HL-60/S4 treated with retinoic acid at 250 ng/mL for 4 days and 3 days (cell line): ENCODE data around the gene CCDC85C.

Experiments used
- in situ Hi-C: fragments of 300-500 bp; cut with MboI; formaldehyde crosslinking; loops from 2 replicates; pipeline ENCODE4 v1.7.0; 2022; ENCODE audit warnings: low sequenced_read_pairs

The CCDC85C gene

DNA sequence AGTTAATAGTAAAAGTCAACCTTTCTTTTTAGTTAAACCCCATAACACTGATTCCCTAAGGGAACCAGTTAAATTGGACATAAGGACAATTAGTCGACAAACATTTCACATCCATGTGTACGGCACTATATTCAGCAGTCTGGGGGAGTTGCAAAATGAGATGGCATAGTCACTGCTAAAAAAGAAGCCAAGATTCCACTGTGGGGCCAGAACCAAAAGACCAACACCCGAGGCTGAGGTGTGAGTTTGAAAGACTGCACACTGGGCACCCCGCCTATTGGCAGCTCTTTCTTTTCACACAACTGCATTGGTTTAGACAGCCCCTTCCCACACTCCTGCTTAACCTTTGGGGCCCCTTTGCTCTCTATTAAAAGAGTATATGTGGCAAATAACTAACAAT, 140.0 kb downstream of the CCDC85C start:
- in situ Hi-C loops: no loop called here

DNA sequence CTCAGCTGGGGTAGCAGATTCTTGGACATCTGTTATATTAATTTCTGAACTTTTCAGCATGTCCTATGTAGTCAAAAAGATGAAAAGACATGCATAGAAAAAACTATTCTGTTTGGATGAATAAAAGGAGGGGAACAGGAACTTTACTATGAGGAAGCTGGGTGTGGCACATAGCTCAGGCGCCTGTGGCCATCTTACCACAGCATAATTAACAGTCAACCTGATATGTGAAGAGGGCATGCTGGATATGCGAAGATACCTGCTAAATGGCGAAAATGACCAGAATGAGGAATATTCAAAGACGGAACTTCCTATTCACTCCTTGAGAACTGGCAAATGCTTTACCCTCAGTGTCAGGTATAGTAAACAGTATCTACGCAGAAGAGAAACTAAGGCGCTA, 141.8 kb downstream of the CCDC85C start:
- in situ Hi-C loops: no loop called here

DNA sequence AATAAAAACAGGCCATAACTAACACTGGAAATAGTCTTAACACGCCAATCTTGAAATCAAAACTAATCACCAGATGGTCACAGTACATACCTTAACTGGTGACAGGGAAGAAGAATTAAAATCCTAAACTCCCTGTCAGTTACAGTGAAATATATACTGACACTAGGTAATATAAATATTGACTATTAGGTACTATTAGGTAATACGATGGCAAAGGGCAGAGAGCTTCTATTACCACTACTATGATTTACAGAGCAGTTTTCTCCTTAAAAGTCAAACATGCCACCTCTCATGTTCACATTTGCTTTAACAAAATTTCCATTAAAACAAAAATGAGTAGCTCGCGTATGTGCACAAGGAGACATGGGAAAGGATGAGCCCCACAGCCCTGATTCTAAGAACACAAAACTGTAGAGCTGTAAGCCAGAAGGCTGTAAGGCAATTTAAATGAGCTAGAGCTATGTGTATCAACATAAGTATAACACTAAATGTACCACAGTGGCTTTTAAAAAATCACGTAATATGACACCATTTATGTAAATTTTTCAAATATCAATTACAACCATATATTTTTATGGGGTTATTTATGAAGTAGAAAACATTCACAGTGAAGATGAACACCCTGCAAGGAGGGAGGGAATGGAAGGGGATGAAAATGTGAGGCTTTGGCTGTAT, 142.5 kb downstream of the CCDC85C start:
- in situ Hi-C loops: no loop called here

DNA sequence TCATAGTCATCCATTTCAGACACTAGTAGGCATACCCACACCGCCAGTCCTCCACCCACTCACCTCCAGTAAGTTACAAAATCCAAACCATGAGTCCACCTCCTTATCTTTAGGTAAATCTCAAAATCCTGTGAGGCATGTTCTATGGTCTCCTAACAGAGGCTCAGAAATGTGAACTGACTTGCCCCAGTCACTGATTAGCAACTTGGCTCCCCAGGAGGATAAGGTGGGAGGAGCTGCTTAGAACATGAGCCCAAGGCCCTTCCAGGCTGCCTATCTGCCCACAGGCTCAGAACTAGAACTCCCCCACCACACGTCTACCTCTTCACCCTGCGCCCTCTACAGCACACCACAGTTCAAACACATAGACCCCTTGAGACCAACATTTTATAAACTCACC, 143.2 kb downstream of the CCDC85C start:
- in situ Hi-C loops: no loop called here

DNA sequence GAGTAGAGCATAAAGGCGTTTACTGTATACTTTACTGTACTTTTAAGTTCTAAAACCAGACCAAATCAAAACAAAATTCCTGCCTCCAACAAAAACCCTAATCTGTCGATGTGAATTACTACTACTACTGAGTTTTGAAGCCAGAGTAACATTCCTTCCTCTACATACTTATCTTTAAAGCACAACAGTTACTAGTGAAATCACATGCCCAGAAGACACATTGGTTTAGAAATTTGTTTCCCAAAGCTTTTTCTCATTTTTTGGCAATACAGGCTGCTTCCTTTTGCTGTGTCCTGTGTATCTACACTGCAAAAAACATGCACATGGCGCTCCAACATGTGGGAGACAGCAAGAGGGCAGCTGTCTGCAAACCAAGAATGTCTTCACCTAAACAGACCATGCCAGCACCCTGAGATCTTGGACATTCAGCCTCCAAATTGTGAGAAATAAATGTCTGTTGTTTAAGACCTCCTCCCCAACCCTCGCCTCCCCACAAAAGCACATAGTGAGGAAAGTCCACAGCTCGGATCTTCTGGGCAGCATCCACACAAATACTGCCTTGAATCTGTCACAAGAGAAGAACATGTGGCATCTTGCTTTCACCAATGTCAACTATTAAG, 144.4 kb downstream of the CCDC85C start:
- in situ Hi-C loops: no loop called here

DNA sequence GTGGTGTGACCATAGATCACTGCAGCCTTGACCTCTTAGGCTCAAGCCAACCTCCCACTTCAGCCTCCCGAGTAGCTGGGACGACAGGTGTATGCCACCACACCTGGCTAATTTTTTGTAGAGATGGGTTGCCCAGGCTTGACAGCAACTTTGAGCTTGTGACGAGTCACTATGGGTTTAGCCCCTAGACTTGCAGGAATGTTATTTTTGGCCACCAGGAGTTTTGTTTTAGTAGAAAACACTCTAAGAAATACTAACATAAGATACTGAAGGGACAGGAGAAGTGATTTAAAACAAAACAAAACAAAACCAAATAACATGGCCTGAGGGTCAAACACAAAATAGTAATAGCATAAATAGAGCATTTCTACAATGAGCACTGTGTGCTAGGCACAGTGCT, 149.8 kb downstream of the CCDC85C start:
- in situ Hi-C loops: no loop called here

DNA sequence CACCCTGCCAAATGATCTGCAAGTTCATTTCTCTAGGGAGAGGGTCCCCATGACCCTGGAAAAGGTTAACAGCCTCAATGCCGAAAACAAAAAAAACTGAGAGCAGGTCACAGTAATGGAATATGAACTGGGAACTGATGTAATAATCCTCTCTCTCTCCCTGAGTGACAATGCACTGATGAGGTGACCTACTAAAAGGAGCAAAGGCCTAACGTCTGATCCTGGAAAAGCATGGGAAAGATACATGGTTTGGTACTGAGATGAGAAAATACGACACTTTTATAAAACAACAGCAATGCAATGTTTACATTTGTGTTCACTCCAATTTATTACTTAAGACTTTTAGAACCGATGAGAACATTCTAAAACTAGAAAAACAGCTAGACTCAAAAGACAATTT, 151.0 kb downstream of the CCDC85C start:
- in situ Hi-C loops: no loop called here

DNA sequence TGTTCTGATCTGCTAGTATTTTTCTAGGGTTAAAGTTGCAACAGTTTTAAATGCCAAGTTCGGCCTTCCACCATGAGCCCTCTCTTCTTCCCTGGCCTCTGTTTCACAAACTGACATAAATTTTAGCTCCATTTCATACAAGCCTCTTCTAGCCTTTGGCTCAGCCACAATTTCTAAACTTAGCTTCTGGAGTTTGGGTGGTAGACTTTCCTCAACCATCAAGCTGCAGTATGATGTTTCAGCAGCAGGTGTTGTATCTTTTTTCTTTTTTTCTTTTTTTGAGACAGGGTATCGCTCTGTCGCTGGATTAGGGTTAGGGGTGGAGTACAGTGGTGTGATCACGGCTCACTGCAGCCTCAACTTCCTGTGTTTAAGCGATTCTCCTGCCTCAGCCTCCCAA, 152.8 kb downstream of the CCDC85C start:
- in situ Hi-C loops: no loop called here

DNA sequence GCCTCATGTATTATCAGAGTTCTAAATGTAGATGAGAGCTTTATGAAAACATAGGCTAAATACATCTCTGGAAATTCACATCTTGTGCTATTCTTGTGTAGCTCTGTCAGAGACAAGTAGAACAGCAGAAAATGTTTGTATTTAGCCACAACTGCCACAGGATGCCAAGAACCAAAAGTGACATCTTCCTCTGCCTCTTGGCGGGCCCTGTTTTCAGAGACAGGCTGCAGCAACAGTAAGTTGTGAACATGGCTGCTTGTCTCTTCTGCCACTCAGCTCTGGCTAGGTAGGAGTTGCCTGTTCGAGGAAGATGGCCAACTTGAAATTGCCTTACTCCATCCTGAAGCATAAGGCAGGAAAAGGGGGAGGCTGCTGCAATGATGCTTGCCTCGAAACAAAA, 153.7 kb downstream of the CCDC85C start:
- in situ Hi-C loops: no loop called here
